ENCODE data around the gene ZNF550. TPM values are rescaled to one million over a fixed set of nuclear protein-coding genes. Genes with fewer than 3 reads are reported as not detected.

Gene ZNF550
- total and polyA plus RNA-seq, 2 donors (not counting 1 experiment from before 2014, with no cell fraction given): 18.0 to 31.1 TPM

DNA sequence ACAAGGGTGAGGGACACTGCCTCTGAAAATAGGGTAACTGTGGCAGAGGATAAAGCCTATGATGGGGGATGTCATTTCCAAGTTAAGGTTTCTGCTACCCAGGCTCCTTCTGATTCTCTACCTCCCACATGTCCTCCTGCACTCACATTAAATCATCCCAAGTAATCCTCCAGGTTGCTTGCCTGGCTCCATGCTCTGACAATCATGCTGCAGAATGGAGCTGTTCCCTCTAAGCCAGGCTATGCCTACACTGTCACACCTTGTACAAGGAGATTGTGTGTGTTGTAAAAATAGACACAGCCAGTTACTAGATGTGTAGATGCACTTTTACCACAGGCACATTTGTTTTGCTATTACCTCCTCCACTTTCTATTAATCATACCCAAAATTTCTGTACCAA lies 11.0 kb upstream of the ZNF550 start:
- CTCF ChIA-PET: no interaction called here
- TF ChIP-seq CTCF (IDR thresholded peaks at IDR 0.05) (no peak), EZH2 (IDR thresholded peaks at IDR 0.05; ENCODE audit: borderline replicate concordance, insufficient read depth, low read depth, low read length, poor library complexity, severe bottlenecking) (no peak)
- no peak for ATAC-seq (ENCODE audit: low read depth)

DNA sequence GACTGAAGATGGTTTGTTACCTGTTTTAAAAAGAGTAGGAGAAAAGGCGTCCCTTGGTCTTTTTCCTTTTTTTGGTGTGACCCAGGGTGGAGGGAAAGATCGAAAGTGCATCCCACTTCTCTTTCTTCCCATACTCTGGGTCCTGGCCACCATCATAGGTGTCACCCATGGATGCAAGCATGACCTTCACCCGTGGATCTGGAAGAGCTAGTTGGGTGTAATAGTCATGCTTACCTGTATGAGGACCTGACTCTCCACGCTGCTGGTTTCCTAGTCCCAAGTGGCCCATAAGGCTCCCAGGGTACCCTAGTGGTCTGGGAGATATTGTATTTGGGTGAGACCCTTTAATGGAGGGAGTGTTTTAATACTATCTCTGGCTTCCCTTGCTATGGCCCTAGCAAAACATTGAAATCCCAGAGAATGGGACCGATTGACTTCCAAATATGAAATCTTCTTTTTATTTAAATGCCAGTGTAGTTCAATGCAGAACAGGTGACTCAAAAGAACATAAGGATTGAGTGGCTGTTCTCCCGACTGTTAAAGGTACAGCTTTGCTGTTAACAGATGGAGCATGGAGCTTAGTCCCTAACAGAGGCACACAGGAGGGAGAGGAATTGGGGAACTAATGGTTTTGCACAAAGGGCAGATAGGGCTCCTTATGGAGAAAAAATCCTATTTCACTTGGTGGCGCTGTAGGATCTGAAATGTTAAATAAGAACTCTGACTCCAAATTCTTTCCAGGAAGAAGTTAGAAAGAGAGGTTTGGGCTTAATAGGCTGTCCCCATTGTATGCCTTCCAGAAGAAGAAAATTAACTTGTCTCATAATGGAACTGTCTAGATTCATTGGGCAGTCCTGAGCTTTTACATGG lies 7.0 kb upstream of the ZNF550 start:
- CTCF ChIA-PET: no interaction called here
- H3K27ac ChIP-seq (ENCODE audit: low read length in 2 of 2): no peak overlapping the region
- intact Hi-C loops (cut with micrococcal nuclease): no loop called here

More for the DNA sequence above, 11.0 kb upstream of the ZNF550 start:
- H4K20me1 ChIP-seq (ENCODE audit: control insufficient read depth, insufficient read depth, low read length, poor library complexity, severe bottlenecking): no peaks in the 10 kb centered on the region
- DNase-seq: no peak
- no peaks in the 10 kb centered on the region for H3K27me3 ChIP-seq (replicated peaks in 1 of 4; ENCODE audit: control extremely low read depth in 1 of 4, control insufficient read depth in 3 of 4, insufficient read depth in 4 of 4, low read length in 3 of 4)
- H3K27ac ChIP-seq (ENCODE audit: low read length in 2 of 2): no peak overlapping the region
- H3K4me3 ChIP-seq (ENCODE audit: control extremely low read depth in 1 of 5, extremely low read depth in 1 of 5, insufficient read depth in 1 of 5, low read depth in 2 of 5, low read length in 4 of 5): no peak overlapping the region
- intact Hi-C loops (cut with micrococcal nuclease): no loop called here
- Mint-ChIP-seq H3K27ac (no peak overlapping the region), H3K4me3 (no peak overlapping the region), H3K9me3 (ENCODE audit: insufficient read depth) (peaks cover 21% of the 10 kb centered on the region), H3K4me1 (no peaks in the 10 kb centered on the region), H3K27me3 (no peaks in the 10 kb centered on the region)
- peaks cover 16 to 90% (median 78%) of the 10 kb centered on the region in 3 donors for H3K9me3 ChIP-seq (ENCODE audit: control extremely low read depth in 1 of 3, control insufficient read depth in 2 of 3, insufficient read depth in 1 of 3, low read length in 2 of 3)
- no peaks in the 10 kb centered on the region for H3K79me2 ChIP-seq (ENCODE audit: control insufficient read depth, insufficient read depth, low read length)
- H3K4me2 ChIP-seq (replicated peaks; ENCODE audit: low read depth, low read length, poor library complexity, severe bottlenecking): no peak overlapping the region
- H3K9ac ChIP-seq (ENCODE audit: low read length): no peak overlapping the region
- no peaks in the 10 kb centered on the region for H3K4me1 ChIP-seq (ENCODE audit: control insufficient read depth in 2 of 2, insufficient read depth in 2 of 2, low read length in 2 of 2)
- POLR2A ChIA-PET: no interaction called here
- H2AFZ ChIP-seq (ENCODE audit: insufficient read depth, low read depth, low read length, poor library complexity, severe bottlenecking): no peak overlapping the region
- peaks cover 22 to 36% of the 10 kb centered on the region in 2 experiments for H3K36me3 ChIP-seq (replicated peaks in 1 of 2; ENCODE audit: control extremely low read depth in 1 of 2, control insufficient read depth in 1 of 2, extremely low read depth in 1 of 2, insufficient read depth in 2 of 2, low read length in 1 of 2)

More for the DNA sequence above, 7.0 kb upstream of the ZNF550 start:
- Histone ChIP-seq H3K36me3 (replicated peaks in 1 of 2; ENCODE audit: control extremely low read depth in 1 of 2, control insufficient read depth in 1 of 2, extremely low read depth in 1 of 2, insufficient read depth in 2 of 2, low read length in 1 of 2) (peaks cover 0 to 2% of the 10 kb centered on the region in 2 experiments), H3K4me1 (ENCODE audit: control insufficient read depth in 2 of 2, insufficient read depth in 2 of 2, low read length in 2 of 2) (no peaks in the 10 kb centered on the region), H3K27me3 (replicated peaks in 1 of 4; ENCODE audit: control extremely low read depth in 1 of 4, control insufficient read depth in 3 of 4, insufficient read depth in 4 of 4, low read length in 3 of 4) (peaks cover 0 to 3% (median 0%) of the 10 kb centered on the region in 4 experiments), H3K9me3 (ENCODE audit: control extremely low read depth in 1 of 3, control insufficient read depth in 2 of 3, insufficient read depth in 1 of 3, low read length in 2 of 3) (peaks cover 23 to 79% (median 55%) of the 10 kb centered on the region in 3 donors), H3K4me3 (ENCODE audit: control extremely low read depth in 1 of 5, extremely low read depth in 1 of 5, insufficient read depth in 1 of 5, low read depth in 2 of 5, low read length in 4 of 5) (no peak overlapping the region), H4K20me1 (ENCODE audit: control insufficient read depth, insufficient read depth, low read length, poor library complexity, severe bottlenecking) (no peaks in the 10 kb centered on the region), H3K4me2 (replicated peaks; ENCODE audit: low read depth, low read length, poor library complexity, severe bottlenecking) (no peak overlapping the region), H3K9ac (ENCODE audit: low read length) (no peak overlapping the region), H2AFZ (ENCODE audit: insufficient read depth, low read depth, low read length, poor library complexity, severe bottlenecking) (no peak overlapping the region), H3K79me2 (ENCODE audit: control insufficient read depth, insufficient read depth, low read length) (no peaks in the 10 kb centered on the region)
- POLR2A ChIA-PET: interaction anchor here (0.6 kb wide), 1 partner anchor 332 kb away, joined by 4 read pairs; no protein-coding TSS in a partner anchor
- H3K27ac Mint-ChIP-seq: no peak overlapping the region
- H3K9me3 Mint-ChIP-seq (ENCODE audit: insufficient read depth): peaks cover 20% of the 10 kb centered on the region
- 60% methylated on average over 3 of the region's 7 CpGs for WGBS (ENCODE audit: insufficient coverage)
- H3K4me1 Mint-ChIP-seq: no peaks in the 10 kb centered on the region
- ATAC-seq (ENCODE audit: low read depth) (no peak), DNase-seq (no peak)
- H3K4me3 Mint-ChIP-seq: no peak overlapping the region
- TF ChIP-seq EZH2 (IDR thresholded peaks at IDR 0.05; ENCODE audit: borderline replicate concordance, insufficient read depth, low read depth, low read length, poor library complexity, severe bottlenecking) (no peak), CTCF (IDR thresholded peaks at IDR 0.05) (no peak)
- H3K27me3 Mint-ChIP-seq: peaks cover 10% of the 10 kb centered on the region

All from B cell (primary cell).